ENCODE measurements around the gene ADGRL3.

- TF ChIP-seq CTCF (tag by site-specific recombination; IDR thresholded peaks at IDR 0.05) (no peak), ZNF510 (tag by site-specific recombination; IDR thresholded peaks at IDR 0.05; ENCODE audit: insufficient replicate concordance) (no peak), ZNF169 (tag by site-specific recombination; IDR thresholded peaks at IDR 0.05) (no peak), ZBTB8A (tag by site-specific recombination; IDR thresholded peaks at IDR 0.05) (no peak), ZNF777 (tag by site-specific recombination; IDR thresholded peaks at IDR 0.05; ENCODE audit: borderline replicate concordance) (no peak), ZFP41 (tag by site-specific recombination; IDR thresholded peaks at IDR 0.05; ENCODE audit: borderline replicate concordance) (no peak), TCF7L2 (IDR thresholded peaks at IDR 0.05; ENCODE audit: borderline replicate concordance, low read depth, low read length) (no peak)
Measured at GRCh38 chr4:61296144-61296543, 96.0 kb downstream of the ADGRL3 start.

Measured in HEK293 (cell line).